ENCODE results near the gene AEN.

The AEN gene

DNA sequence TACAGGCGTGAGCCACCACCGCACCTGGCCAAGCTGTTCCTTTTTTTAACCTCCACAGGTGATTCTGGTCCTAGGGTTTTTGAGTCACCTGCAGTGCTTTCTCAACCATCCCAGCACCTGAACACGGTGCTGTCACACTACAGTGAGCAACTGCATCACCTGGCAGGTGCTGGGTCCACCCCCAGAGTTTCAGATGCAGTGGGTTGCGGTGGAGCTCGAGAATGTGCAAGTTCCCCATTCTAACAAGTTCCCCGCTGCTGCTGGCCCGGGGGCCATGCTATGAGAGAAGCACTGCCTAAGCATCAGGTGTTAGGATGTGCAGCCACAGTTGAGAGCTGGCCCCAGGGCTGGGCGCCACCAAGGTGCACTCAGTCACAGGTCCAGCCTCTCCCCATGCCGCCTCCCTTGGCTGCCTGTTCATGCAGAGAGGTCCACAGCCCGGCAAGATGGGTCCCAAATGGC, 35.7 kb downstream of the AEN start:
- no peak for TF ChIP-seq CTCF (IDR thresholded peaks at IDR 0.05; ENCODE audit: low read depth, low read length)
- no peak for DNase-seq (ENCODE audit: extremely low read depth, low read depth)

DNA sequence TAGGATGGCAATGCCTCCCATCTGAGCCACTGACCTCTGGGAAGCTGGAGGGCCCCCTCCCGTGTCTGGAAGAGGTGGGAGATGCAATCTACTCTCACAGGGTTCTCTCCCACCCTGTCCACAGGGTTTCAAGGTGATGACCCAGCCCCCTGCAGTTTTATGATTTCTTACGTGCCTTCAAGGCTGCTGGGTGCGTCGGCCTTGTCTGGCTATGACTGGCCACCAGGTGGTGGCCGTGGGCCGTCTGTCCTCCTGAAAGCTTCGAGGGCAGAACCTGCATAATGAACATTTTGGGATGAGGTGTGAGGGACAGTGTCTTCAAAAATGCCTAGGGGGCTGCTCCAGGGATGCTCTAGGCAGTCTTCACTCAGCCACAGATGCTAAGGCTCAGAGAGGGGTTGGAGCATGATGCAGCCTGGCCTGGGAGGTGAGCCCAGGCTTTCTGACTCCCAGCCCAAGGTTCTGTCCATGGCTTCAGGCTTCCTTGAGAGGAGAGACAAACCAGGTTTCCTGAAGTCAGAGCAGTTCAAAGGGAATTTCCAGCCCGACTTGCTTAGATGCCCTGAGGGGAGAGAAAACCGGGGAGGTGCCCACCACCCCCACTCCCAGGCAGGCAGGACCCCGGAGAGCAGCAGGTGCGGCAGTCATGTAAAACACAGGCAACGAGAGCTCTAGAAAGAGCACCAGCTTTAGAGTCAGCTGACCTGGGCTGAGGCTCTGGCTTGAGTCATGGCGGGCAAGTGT, 36.4 kb downstream of the AEN start:
- peak; percentile 91 for TF ChIP-seq CTCF (IDR thresholded peaks at IDR 0.05; ENCODE audit: low read depth, low read length)
- peak; percentile 30 for DNase-seq (ENCODE audit: extremely low read depth, low read depth)

DNA sequence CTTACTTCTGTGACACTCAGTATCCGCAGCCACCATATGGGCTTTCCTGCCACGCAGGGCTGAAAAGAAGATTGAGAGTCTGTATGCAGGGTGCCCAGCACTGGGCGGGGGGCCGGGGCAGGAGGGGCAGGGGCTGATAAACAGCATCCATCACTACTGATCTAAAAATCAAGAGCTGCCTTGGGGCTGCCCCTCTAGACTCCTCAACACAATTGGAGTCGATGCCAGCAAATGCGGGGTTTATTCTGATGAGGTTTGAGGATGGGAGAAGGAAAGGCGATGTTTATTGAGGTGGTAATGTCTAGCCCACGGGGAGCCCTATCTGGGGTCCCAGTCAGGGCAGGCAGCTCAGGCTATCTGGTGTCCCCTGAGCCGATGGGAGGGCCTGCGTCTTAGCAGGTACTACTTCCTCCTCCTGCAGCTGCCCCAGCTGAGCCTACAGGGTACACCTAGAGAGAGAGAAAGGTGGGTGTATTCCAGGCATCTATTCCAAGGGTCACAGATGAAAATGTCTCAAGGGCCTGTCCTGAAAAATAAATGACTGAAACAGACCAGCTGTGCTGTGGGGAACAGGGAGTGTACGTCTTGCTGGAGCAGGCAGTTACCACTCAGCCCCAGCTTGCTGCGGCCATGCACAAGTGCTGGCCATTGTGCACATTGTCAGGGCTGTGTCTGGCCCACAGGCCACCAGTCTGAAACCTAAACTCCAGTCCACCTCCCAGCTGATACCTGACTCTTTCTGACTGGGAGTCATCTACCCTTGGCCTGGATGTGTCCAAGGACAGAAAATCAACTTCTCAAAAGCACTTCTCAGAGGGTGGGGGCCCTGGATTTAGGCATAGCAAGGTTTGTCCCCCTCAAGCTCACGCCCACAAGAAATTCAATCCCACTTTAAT, 37.2 kb downstream of the AEN start:
- TF ChIP-seq CTCF (IDR thresholded peaks at IDR 0.05; ENCODE audit: low read depth, low read length): no peak
- DNase-seq (ENCODE audit: extremely low read depth, low read depth): no peak

- TF ChIP-seq CTCF (IDR thresholded peaks at IDR 0.05; ENCODE audit: low read depth, low read length): no peak
- DNase-seq (ENCODE audit: extremely low read depth, low read depth): no peak
Measured at GRCh38 chr15:88658972-88659931, 38.1 kb downstream of the AEN start.

GRCh38 chr15:88661041-88661700, 40.0 kb downstream of the AEN start:
- no peak for TF ChIP-seq CTCF (IDR thresholded peaks at IDR 0.05; ENCODE audit: low read depth, low read length)
- peak; percentile 15 for DNase-seq (ENCODE audit: extremely low read depth, low read depth)

DNA sequence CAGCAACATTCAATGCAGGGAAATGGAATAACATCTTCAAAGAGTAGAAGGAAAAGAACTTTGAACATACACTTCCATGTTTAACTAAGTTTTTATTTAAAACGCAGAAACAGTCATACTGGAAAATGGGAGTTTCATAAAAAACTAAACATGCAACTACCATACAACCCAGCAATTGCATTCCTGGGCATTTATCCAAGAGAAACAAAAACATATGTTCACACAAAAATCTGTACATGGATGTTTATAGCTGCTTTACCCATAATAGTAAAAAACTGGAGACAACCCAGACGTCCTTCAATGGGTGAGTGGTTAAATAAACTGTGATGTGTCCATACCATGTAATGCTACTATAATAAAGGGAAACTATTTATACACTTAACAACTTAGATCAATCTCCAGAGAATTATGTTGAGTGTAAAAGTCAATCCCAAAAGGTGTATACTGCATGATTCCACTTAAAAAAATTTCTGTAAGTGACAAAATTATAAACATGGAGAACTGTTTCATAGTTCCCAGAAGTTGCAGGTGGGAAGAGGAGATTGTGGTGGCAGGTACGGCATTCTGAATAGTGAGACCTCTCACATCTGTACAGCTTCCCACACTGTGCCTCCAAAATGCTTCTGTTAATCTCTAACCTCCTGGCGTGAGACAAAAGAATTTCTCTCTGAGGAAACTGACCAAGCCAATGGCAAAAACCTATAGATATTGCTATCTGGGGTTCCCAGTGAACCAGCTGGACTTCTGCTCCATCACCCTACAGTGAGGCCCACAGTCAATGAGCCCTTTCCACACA, 40.8 kb downstream of the AEN start:
- no peak for TF ChIP-seq CTCF (IDR thresholded peaks at IDR 0.05; ENCODE audit: low read depth, low read length)
- no peak for DNase-seq (ENCODE audit: extremely low read depth, low read depth)

Data from AG09319 (cell line).